H1 (cell line): ENCODE data around the gene CIZ1.

Experiments used
- BRCA1 ChIP-seq: IDR thresholded peaks from 2 replicates; pipeline ENCODE4 v1.6.1; 2012; ENCODE audit warnings: low read depth, low read length, improper control_type of control experiment
- CHD2 ChIP-seq: IDR thresholded peaks from 2 replicates; pipeline ENCODE4 v1.6.1; 2012; ENCODE audit warnings: low read length, improper control_type of control experiment
- CREB1 ChIP-seq: IDR thresholded peaks from 2 replicates; pipeline ENCODE4 v1.6.1; 2012; ENCODE audit warnings: inconsistent platforms
- CTCF ChIP-seq, 3 experiments: IDR thresholded peaks; 1 replicate in 2 of 3; 2 replicates in 1 of 3; pipeline versions ENCODE4 v1.5.1 to v1.6.1; 2011; ENCODE audit warnings: low read length in 3 of 3, mild to moderate bottlenecking in 3 of 3, inconsistent platforms in 2 of 3, low read depth in 1 of 3, moderate library complexity in 1 of 3; ENCODE audit not compliant: insufficient read depth in 1 of 3; ENCODE audit errors: control extremely low read depth in 1 of 3
- EZH2 ChIP-seq: fragments of 200-600 bp; sonication (generic); IDR thresholded peaks from 2 replicates; pipeline ENCODE4 v1.7.1; 2012; ENCODE audit warnings: low read depth, mild to moderate bottlenecking, moderate library complexity, low read length, inconsistent platforms; ENCODE audit not compliant: severe bottlenecking
- FOSL1 ChIP-seq: IDR thresholded peaks from 2 replicates; pipeline ENCODE4 v1.6.1; 2011; ENCODE audit warnings: mild to moderate bottlenecking, low read depth, low read length, moderate library complexity; ENCODE audit not compliant: insufficient read depth
- GTF2F1 ChIP-seq: IDR thresholded peaks from 2 replicates; pipeline ENCODE4 v1.6.1; 2012; ENCODE audit warnings: low read depth, low read length, improper control_type of control experiment, borderline replicate concordance
- KDM5A ChIP-seq: fragments of 200-600 bp; IDR thresholded peaks from 2 replicates; pipeline ENCODE4 v1.7.1; 2012; ENCODE audit warnings: mild to moderate bottlenecking, low read length, inconsistent platforms, mixed read lengths
- MAX ChIP-seq: IDR thresholded peaks from 2 replicates; pipeline ENCODE4 v1.6.1; 2012; ENCODE audit warnings: inconsistent platforms
- NANOG ChIP-seq: IDR thresholded peaks from 2 replicates; pipeline ENCODE4 v1.6.1; 2011; ENCODE audit warnings: low read length, low read depth, mild to moderate bottlenecking, inconsistent platforms; ENCODE audit not compliant: insufficient read depth, poor library complexity, severe bottlenecking
- RXRA ChIP-seq: IDR thresholded peaks from 2 replicates; pipeline ENCODE4 v1.6.1; 2011; ENCODE audit warnings: low read depth, mild to moderate bottlenecking, low read length, moderate library complexity; ENCODE audit not compliant: insufficient read depth
- TAF1 ChIP-seq: IDR thresholded peaks from 2 replicates; pipeline ENCODE4 v1.6.1; 2011; ENCODE audit warnings: mild to moderate bottlenecking, low read depth, low read length
- TAF7 ChIP-seq: optimal IDR thresholded peaks from 2 replicates; pipeline ENCODE3; 2011; ENCODE audit warnings: low read depth, mild to moderate bottlenecking, inconsistent platforms, low read length, moderate library complexity, borderline replicate concordance
- YY1 ChIP-seq: IDR thresholded peaks from 2 replicates; pipeline ENCODE4 v1.6.1; 2011; ENCODE audit warnings: low read depth, mild to moderate bottlenecking, low read length

- TF ChIP-seq CTCF (IDR thresholded peaks at IDR 0.05; ENCODE audit: control extremely low read depth in 1 of 3, insufficient read depth in 1 of 3, low read depth in 1 of 3, low read length in 3 of 3) (no peak), EZH2 (no peak), NANOG (no peak), GTF2F1 (no peak), MAX (no peak), KDM5A (no peak), FOSL1 (no peak), YY1 (no peak), TAF7 (no peak), CHD2 (no peak), RXRA (no peak), CREB1 (no peak), TAF1 (no peak), BRCA1 (no peak)
Measured at GRCh38 chr9:128142596-128142995, 48.8 kb downstream of the CIZ1 start.
